HCT116 (cell line): ENCODE measurements around the gene NPVF. TPM values are rescaled to one million over a fixed set of nuclear protein-coding genes. Genes with fewer than 3 reads are reported as not detected.

ENCODE experiments used
- ATAC-seq: fragments of 200-7000 bp; cut with Tn5 transposase; 2 replicates; pipeline ENCODE4 v1.9.1; 2020; ENCODE audit warnings: mild to moderate bottlenecking, moderate library complexity
- BruUV-seq: library from RNA; stranded (reverse); fragments of 400-500 nt; replicated peaks from 2 replicates; lab custom pipeline; 2021; lab: Mats Ljungman, UMichigan
- CTCF ChIA-PET: fragments of 300-600 bp; sonication (Branson Sonifier 250); formaldehyde crosslinking; loops from one replicate; lab custom pipeline; 2021; ENCODE audit warnings: antibody characterized with exemption; lab: Charles Lee
- POLR2A ChIA-PET: fragments of 300-600, 350-600 bp; sonication (Branson Sonifier 250); formaldehyde crosslinking; loops from one replicate; lab custom pipeline; 2021; ENCODE audit warnings: antibody characterized with exemption; lab: Charles Lee
- RAD21 ChIA-PET, 2 experiments: fragments of 300-600 bp; sonication (Branson Sonifier 250); formaldehyde crosslinking; loops; one replicate each; lab custom pipeline; 2023; ENCODE audit warnings: low total read pairs in 2 of 2; ENCODE audit not compliant: uncharacterized antibody in 2 of 2, unreplicated experiment in 2 of 2, low non-redundant PET in 1 of 2; lab: Charles Lee
- DNase-seq: peaks from one replicate; pipeline ENCODE4 v3.0.0-alpha.2; 2010; ENCODE audit warnings: low read depth, low spot score
- H2AFZ ChIP-seq: fragments of 200-600 bp; shearing (Covaris generic), sonication (generic); 2 replicates; pipeline ENCODE4 v1.6.1; 2017; ENCODE audit warnings: low read depth, mixed run types, mixed read lengths, antibody characterized with exemption, low read length; ENCODE audit not compliant: poor library complexity, severe bottlenecking
- H3K27ac ChIP-seq: 2 replicates; pipeline ENCODE4 v1.5.1; 2012; ENCODE audit warnings: low read depth, low read length
- H3K27me3 ChIP-seq: fragments of 200-600 bp; sonication (generic); 2 replicates; pipeline ENCODE4 v1.6.1; 2016; ENCODE audit warnings: mixed run types, low read length, mixed read lengths; ENCODE audit not compliant: insufficient read depth
- H3K36me3 ChIP-seq, 2 experiments: fragments of 200-500 bp in 1 of 2; fragments of 200-600 bp in 1 of 2; sonication (Bioruptor generic) in 1 of 2; sonication (generic) in 1 of 2; 2 replicates each; pipeline versions ENCODE4 v1.5.1 to v1.6.1; 2014 to 2016; ENCODE audit warnings: low read length in 2 of 2, inconsistent platforms in 1 of 2, mixed read lengths in 1 of 2, mixed run types in 1 of 2; ENCODE audit not compliant: insufficient read depth in 2 of 2, control insufficient read depth in 1 of 2
- H3K4me1 ChIP-seq, 2 experiments: fragments of 200-600 bp in 1 of 2; sonication (generic) in 1 of 2; 2 replicates each; pipeline versions ENCODE4 v1.5.1 to v1.6.1; 2012 to 2017; ENCODE audit warnings: low read length in 2 of 2, inconsistent platforms in 1 of 2, mild to moderate bottlenecking in 1 of 2, mixed read lengths in 1 of 2, mixed run types in 1 of 2, moderate library complexity in 1 of 2; ENCODE audit not compliant: insufficient read depth in 2 of 2, control insufficient read depth in 1 of 2
- H3K4me2 ChIP-seq: fragments of 200-600 bp; sonication (generic); 2 replicates; pipeline ENCODE4 v1.6.1; 2017; ENCODE audit warnings: mixed run types, low read length, mixed read lengths
- H3K4me3 ChIP-seq, 2 experiments: fragments of 200-600 bp in 1 of 2; sonication (generic) in 1 of 2; replicated peaks in 1 of 2; 2 replicates each; pipeline ENCODE4 v1.5.1; 2011 to 2016; ENCODE audit warnings: low read length in 2 of 2, control low read depth in 1 of 2, low read depth in 1 of 2, mild to moderate bottlenecking in 1 of 2, mixed read lengths in 1 of 2, mixed run types in 1 of 2
- H3K79me2 ChIP-seq: fragments of 200-600 bp; sonication (generic); 2 replicates; pipeline ENCODE4 v1.6.1; 2017; ENCODE audit warnings: mild to moderate bottlenecking, mixed run types, low read length, moderate library complexity, mixed read lengths; ENCODE audit not compliant: insufficient read depth
- H3K9ac ChIP-seq: fragments of 200-600 bp; sonication (generic); 2 replicates; pipeline ENCODE4 v1.6.1; 2016; ENCODE audit warnings: low read length, mixed read lengths
- H3K9me2 ChIP-seq: fragments of 200-600 bp; sonication (generic), shearing (Covaris generic); 2 replicates; pipeline ENCODE4 v1.6.1; 2017; ENCODE audit warnings: mixed run types, mild to moderate bottlenecking, moderate library complexity; ENCODE audit not compliant: insufficient read depth
- H3K9me3 ChIP-seq, 2 experiments: fragments of 200-500 bp in 1 of 2; fragments of 200-600 bp in 1 of 2; sonication (Bioruptor generic) in 1 of 2; sonication (generic) in 1 of 2; 2 replicates each; pipeline ENCODE4 v1.6.1; 2014 to 2017; ENCODE audit warnings: low read length in 2 of 2, mixed read lengths in 2 of 2, inconsistent platforms in 1 of 2, low read depth in 1 of 2, mild to moderate bottlenecking in 1 of 2, mixed run types in 1 of 2, moderate library complexity in 1 of 2; ENCODE audit not compliant: control insufficient read depth in 1 of 2, insufficient read depth in 1 of 2
- H4K20me1 ChIP-seq: fragments of 200-600 bp; sonication (generic), shearing (Covaris generic); 2 replicates; pipeline ENCODE4 v1.6.1; 2017; ENCODE audit warnings: mixed run types, mild to moderate bottlenecking, moderate library complexity; ENCODE audit not compliant: insufficient read depth
- CBX3 ChIP-seq: IDR thresholded peaks from 2 replicates; pipeline ENCODE4 v1.6.1; 2012; ENCODE audit warnings: low read depth
- CEBPB ChIP-seq: IDR thresholded peaks from 2 replicates; pipeline ENCODE4 v1.6.1; 2012; ENCODE audit warnings: low read depth
- EGR1 ChIP-seq: IDR thresholded peaks from 2 replicates; pipeline ENCODE4 v1.6.1; 2012; ENCODE audit warnings: low read depth
- EZH2phosphoT487 ChIP-seq: fragments of 200-600 bp; IDR thresholded peaks from 2 replicates; pipeline ENCODE4 v1.6.1; 2018; ENCODE audit warnings: antibody characterized with exemption, borderline replicate concordance
- FOSL1 ChIP-seq: IDR thresholded peaks from 2 replicates; pipeline ENCODE4 v1.6.1; 2012; ENCODE audit warnings: low read depth
- JUND ChIP-seq: IDR thresholded peaks from 2 replicates; pipeline ENCODE4 v1.6.1; 2012
- POLR2A ChIP-seq: IDR thresholded peaks from 2 replicates; pipeline ENCODE4 v1.7.0; 2011; ENCODE audit warnings: borderline replicate concordance; ENCODE audit not compliant: insufficient read depth, insufficient read length; ENCODE audit errors: extremely low read depth
- POLR2AphosphoS5 ChIP-seq: IDR thresholded peaks from 2 replicates; pipeline ENCODE4 v1.6.1; 2011; ENCODE audit warnings: mild to moderate bottlenecking, low read depth, low read length, moderate library complexity
- RAD21 ChIP-seq: IDR thresholded peaks from 2 replicates; pipeline ENCODE4 v1.6.1; 2012; ENCODE audit warnings: low read depth, mild to moderate bottlenecking
- SIN3A ChIP-seq: IDR thresholded peaks from 2 replicates; pipeline ENCODE4 v1.6.1; 2012; ENCODE audit warnings: low read depth
- SP1 ChIP-seq: IDR thresholded peaks from 2 replicates; pipeline ENCODE4 v1.6.1; 2012; ENCODE audit warnings: low read depth
- SRF ChIP-seq: IDR thresholded peaks from 2 replicates; pipeline ENCODE4 v1.6.1; 2012; ENCODE audit warnings: low read depth
- TCF7L2 ChIP-seq: IDR thresholded peaks from 2 replicates; pipeline ENCODE4 v1.7.0; 2011; ENCODE audit warnings: borderline replicate concordance, inconsistent platforms; ENCODE audit not compliant: insufficient read depth, insufficient read length; ENCODE audit errors: extremely low read depth
- YY1 ChIP-seq: IDR thresholded peaks from 2 replicates; pipeline ENCODE4 v1.6.1; 2011; ENCODE audit warnings: low read length, low read depth, moderate library complexity, mild to moderate bottlenecking; ENCODE audit not compliant: insufficient replicate concordance; ENCODE audit errors: extremely low read depth
- ZFX ChIP-seq: fragments of 450-650 bp; IDR thresholded peaks from 2 replicates; pipeline ENCODE4 v1.6.1; 2017
- intact Hi-C: fragments of 100-400 bp; cut with micrococcal nuclease; formaldehyde crosslinking; loops from 2 replicates; pipeline ENCODE4 v1.10.0; 2022
- total RNA-seq: library from RNA; stranded (reverse); gene quantifications from one replicate; pipeline ENCODE4 v1.2.1, GENCODE V29; 2021; ENCODE audit not compliant: unreplicated experiment
- TF ChIP-seq, protein P1 (sequence below): IDR thresholded peaks from 2 replicates; pipeline ENCODE4 v1.6.1; 2011; ENCODE audit warnings: mild to moderate bottlenecking, low read length, moderate library complexity; ENCODE audit not compliant: insufficient replicate concordance; ENCODE audit errors: extremely low read depth
- TF ChIP-seq, protein P2 (sequence below), 3 experiments: fragments of 200-600 bp in 1 of 3; sonication (generic) in 1 of 3; IDR thresholded peaks in 2 of 3; conservative IDR thresholded peaks in 1 of 3; 2 replicates each; pipeline ENCODE4 v1.5.1; 2012 to 2017; ENCODE audit warnings: low read depth in 2 of 3, low read length in 2 of 3, antibody characterized with exemption in 1 of 3, borderline replicate concordance in 1 of 3, control low read depth in 1 of 3, mild to moderate bottlenecking in 1 of 3, mixed read lengths in 1 of 3, mixed run types in 1 of 3, moderate library complexity in 1 of 3; ENCODE audit not compliant: insufficient read depth in 1 of 3
- TF ChIP-seq, protein P3 (sequence below): IDR thresholded peaks from 2 replicates; pipeline ENCODE4 v1.6.1; 2012
- TF ChIP-seq, protein P4 (sequence below): IDR thresholded peaks from 2 replicates; pipeline ENCODE4 v1.6.1; 2012; ENCODE audit warnings: low read depth

The NPVF gene
- total RNA-seq, 1 experiment from 2014 or later, result not detected

DNA sequence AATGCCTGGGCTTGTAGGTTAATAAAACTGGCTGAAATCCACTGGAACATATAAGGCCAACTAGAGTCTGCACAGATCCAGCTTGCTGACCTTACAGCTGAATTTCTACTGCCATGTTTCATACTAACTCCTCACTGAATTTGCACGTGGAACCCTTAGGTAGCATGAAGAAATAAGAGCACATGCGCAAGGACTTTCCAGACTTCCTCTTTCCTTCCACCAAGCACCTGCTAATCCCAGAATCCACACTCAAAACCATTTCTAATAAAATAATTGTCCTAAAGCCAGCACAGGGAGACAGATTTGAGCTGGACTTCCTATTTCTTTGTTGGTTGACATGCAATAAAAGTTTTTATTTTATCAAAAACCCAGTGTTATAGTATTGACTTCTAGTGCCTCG is 46.8 kb downstream of the NPVF start:
- H3K4me2 ChIP-seq, result no peak overlapping the region
- H4K20me1 ChIP-seq, result no peaks in the 10 kb centered on the region
- no peak overlapping the region for H3K27ac ChIP-seq
- no peaks in the 10 kb centered on the region for H3K9me3 ChIP-seq
- H3K4me1 ChIP-seq, result peaks cover 0 to 8% of the 10 kb centered on the region in 2 experiments; a peak in 1 of 4 replicates
- no peaks in the 10 kb centered on the region for H3K9me2 ChIP-seq
- TF ChIP-seq EZH2phosphoT487 (no peak), CBX3 (no peak), TCF7L2 (no peak), POLR2A (no peak), JUND (no peak), SRF (no peak), FOSL1 (no peak), POLR2AphosphoS5 (no peak), SIN3A (no peak), RAD21 (no peak), CEBPB (no peak), YY1 (no peak), EGR1 (no peak), SP1 (no peak), ZFX (no peak)
- TF ChIP-seq, protein P1, sequence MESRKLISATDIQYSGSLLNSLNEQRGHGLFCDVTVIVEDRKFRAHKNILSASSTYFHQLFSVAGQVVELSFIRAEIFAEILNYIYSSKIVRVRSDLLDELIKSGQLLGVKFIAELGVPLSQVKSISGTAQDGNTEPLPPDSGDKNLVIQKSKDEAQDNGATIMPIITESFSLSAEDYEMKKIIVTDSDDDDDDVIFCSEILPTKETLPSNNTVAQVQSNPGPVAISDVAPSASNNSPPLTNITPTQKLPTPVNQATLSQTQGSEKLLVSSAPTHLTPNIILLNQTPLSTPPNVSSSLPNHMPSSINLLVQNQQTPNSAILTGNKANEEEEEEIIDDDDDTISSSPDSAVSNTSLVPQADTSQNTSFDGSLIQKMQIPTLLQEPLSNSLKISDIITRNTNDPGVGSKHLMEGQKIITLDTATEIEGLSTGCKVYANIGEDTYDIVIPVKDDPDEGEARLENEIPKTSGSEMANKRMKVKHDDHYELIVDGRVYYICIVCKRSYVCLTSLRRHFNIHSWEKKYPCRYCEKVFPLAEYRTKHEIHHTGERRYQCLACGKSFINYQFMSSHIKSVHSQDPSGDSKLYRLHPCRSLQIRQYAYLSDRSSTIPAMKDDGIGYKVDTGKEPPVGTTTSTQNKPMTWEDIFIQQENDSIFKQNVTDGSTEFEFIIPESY, result no peak
- TF ChIP-seq, protein P2, sequence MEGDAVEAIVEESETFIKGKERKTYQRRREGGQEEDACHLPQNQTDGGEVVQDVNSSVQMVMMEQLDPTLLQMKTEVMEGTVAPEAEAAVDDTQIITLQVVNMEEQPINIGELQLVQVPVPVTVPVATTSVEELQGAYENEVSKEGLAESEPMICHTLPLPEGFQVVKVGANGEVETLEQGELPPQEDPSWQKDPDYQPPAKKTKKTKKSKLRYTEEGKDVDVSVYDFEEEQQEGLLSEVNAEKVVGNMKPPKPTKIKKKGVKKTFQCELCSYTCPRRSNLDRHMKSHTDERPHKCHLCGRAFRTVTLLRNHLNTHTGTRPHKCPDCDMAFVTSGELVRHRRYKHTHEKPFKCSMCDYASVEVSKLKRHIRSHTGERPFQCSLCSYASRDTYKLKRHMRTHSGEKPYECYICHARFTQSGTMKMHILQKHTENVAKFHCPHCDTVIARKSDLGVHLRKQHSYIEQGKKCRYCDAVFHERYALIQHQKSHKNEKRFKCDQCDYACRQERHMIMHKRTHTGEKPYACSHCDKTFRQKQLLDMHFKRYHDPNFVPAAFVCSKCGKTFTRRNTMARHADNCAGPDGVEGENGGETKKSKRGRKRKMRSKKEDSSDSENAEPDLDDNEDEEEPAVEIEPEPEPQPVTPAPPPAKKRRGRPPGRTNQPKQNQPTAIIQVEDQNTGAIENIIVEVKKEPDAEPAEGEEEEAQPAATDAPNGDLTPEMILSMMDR (IDR thresholded peaks at IDR 0.05 in 2 of 3, conservative IDR thresholded peaks at IDR 0.05 in 1 of 3; ENCODE audit: borderline replicate concordance in 1 of 3, insufficient read depth in 1 of 3, low read depth in 2 of 3, low read length in 2 of 3), result no peak
- TF ChIP-seq, protein P3, sequence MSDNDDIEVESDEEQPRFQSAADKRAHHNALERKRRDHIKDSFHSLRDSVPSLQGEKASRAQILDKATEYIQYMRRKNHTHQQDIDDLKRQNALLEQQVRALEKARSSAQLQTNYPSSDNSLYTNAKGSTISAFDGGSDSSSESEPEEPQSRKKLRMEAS, result no peak
- TF ChIP-seq, protein P4, sequence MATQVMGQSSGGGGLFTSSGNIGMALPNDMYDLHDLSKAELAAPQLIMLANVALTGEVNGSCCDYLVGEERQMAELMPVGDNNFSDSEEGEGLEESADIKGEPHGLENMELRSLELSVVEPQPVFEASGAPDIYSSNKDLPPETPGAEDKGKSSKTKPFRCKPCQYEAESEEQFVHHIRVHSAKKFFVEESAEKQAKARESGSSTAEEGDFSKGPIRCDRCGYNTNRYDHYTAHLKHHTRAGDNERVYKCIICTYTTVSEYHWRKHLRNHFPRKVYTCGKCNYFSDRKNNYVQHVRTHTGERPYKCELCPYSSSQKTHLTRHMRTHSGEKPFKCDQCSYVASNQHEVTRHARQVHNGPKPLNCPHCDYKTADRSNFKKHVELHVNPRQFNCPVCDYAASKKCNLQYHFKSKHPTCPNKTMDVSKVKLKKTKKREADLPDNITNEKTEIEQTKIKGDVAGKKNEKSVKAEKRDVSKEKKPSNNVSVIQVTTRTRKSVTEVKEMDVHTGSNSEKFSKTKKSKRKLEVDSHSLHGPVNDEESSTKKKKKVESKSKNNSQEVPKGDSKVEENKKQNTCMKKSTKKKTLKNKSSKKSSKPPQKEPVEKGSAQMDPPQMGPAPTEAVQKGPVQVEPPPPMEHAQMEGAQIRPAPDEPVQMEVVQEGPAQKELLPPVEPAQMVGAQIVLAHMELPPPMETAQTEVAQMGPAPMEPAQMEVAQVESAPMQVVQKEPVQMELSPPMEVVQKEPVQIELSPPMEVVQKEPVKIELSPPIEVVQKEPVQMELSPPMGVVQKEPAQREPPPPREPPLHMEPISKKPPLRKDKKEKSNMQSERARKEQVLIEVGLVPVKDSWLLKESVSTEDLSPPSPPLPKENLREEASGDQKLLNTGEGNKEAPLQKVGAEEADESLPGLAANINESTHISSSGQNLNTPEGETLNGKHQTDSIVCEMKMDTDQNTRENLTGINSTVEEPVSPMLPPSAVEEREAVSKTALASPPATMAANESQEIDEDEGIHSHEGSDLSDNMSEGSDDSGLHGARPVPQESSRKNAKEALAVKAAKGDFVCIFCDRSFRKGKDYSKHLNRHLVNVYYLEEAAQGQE, result no peak
- TF ChIP-seq, all 23 proteins: peak for 0
- BruUV-seq, result no TSS peak
- POLR2A ChIA-PET, result no interaction called here
- intact Hi-C loops, result no loop called here
- Histone ChIP-seq H3K4me3 (no peak overlapping the region), H3K27me3 (no peaks in the 10 kb centered on the region), H3K9ac (no peak overlapping the region), H3K79me2 (no peaks in the 10 kb centered on the region), H2AFZ (no peak overlapping the region), H3K36me3 (no peaks in the 10 kb centered on the region)
- ATAC-seq, result no peak
- no peak for DNase-seq
- RAD21 ChIA-PET, result no interaction called here
- CTCF ChIA-PET, result no interaction called here
